Neural cell (in vitro differentiated cells): Measurements from ENCODE around the gene CACNA1S. TPM values are rescaled to one million over a fixed set of nuclear protein-coding genes. Genes with fewer than 3 reads are reported as not detected.

Source experiments
- H2AFZ ChIP-seq: fragments of 200-600, 300-800 bp; sonication (generic), shearing (Covaris generic); 2 replicates; pipeline ENCODE4 v1.6.0; 2014; ENCODE audit warnings: low read depth, mild to moderate bottlenecking, antibody characterized with exemption, low read length, moderate library complexity
- H3F3A ChIP-seq: fragments of 200-600 bp; shearing (Covaris generic); 2 replicates; pipeline ENCODE4 v1.6.1; 2016; ENCODE audit warnings: mild to moderate bottlenecking, moderate library complexity, mixed read lengths, antibody characterized with exemption, low read length; ENCODE audit not compliant: insufficient read depth, poor library complexity, severe bottlenecking
- H3K27ac ChIP-seq: fragments of 200-600, 300-800 bp; sonication (generic), shearing (Covaris generic); 2 replicates; pipeline ENCODE4 v1.5.1; 2014; ENCODE audit warnings: mild to moderate bottlenecking, low read length, moderate library complexity
- H3K27me3 ChIP-seq: fragments of 300-800, 200-600 bp; sonication (generic), shearing (Covaris generic); 2 replicates; pipeline ENCODE4 v1.6.0; 2014; ENCODE audit warnings: mild to moderate bottlenecking, low read depth, low read length, moderate library complexity; ENCODE audit not compliant: insufficient read depth
- H3K36me3 ChIP-seq: fragments of 300-800, 200-600 bp; sonication (generic), shearing (Covaris generic); 2 replicates; pipeline ENCODE4 v1.5.1; 2014; ENCODE audit warnings: mild to moderate bottlenecking, antibody characterized with exemption, low read length, moderate library complexity; ENCODE audit not compliant: insufficient read depth
- H3K4me2 ChIP-seq: fragments of 300-800, 200-600 bp; sonication (generic), shearing (Covaris generic); 2 replicates; pipeline ENCODE4 v1.6.0; 2014; ENCODE audit warnings: mild to moderate bottlenecking, low read length
- H3K4me3 ChIP-seq: fragments of 300-800, 200-600 bp; sonication (generic), shearing (Covaris generic); 2 replicates; pipeline ENCODE4 v1.5.1; 2014; ENCODE audit warnings: mild to moderate bottlenecking, low read length, moderate library complexity
- H3K79me2 ChIP-seq: fragments of 200-600 bp; shearing (Covaris generic); replicated peaks from 2 replicates; pipeline ENCODE4 v1.6.0; 2014; ENCODE audit warnings: mild to moderate bottlenecking, low read length, moderate library complexity; ENCODE audit not compliant: insufficient read depth
- H3K9ac ChIP-seq: fragments of 300-800, 200-600 bp; sonication (generic), shearing (Covaris generic); 2 replicates; pipeline ENCODE4 v1.6.1; 2016; ENCODE audit warnings: mild to moderate bottlenecking, low read length, mixed read lengths
- H3K9me2 ChIP-seq: fragments of 200-600 bp; shearing (Covaris generic); 2 replicates; pipeline ENCODE4 v1.6.1; 2016; ENCODE audit warnings: mild to moderate bottlenecking, low read length, mixed read lengths; ENCODE audit not compliant: insufficient read depth
- H3K9me3 ChIP-seq: fragments of 200-600, 300-800 bp; sonication (generic), shearing (Covaris generic); 2 replicates; pipeline ENCODE4 v1.6.1; 2016; ENCODE audit warnings: mild to moderate bottlenecking, mixed run types, low read length, moderate library complexity, mixed read lengths
- H4K20me1 ChIP-seq: fragments of 200-600 bp; shearing (Covaris generic); 2 replicates; pipeline ENCODE4 v1.6.1; 2016; ENCODE audit warnings: mild to moderate bottlenecking, mixed run types; ENCODE audit not compliant: insufficient read depth
- CTCF ChIP-seq: fragments of 450-650 bp; IDR thresholded peaks from 2 replicates; pipeline ENCODE4 v1.5.1; 2014; ENCODE audit warnings: antibody characterized with exemption, mild to moderate bottlenecking, moderate library complexity; ENCODE audit not compliant: poor library complexity, severe bottlenecking
- EP300 ChIP-seq: fragments of 450-650 bp; conservative IDR thresholded peaks from 2 replicates; pipeline ENCODE4 v1.6.1; 2014; ENCODE audit warnings: antibody characterized with exemption, mild to moderate bottlenecking, moderate library complexity; ENCODE audit not compliant: poor library complexity, severe bottlenecking
- EZH2 ChIP-seq: fragments of 200-600, 300-800 bp; shearing (Covaris generic), sonication (generic); IDR thresholded peaks from 2 replicates; pipeline ENCODE4 v1.6.1; 2014; ENCODE audit warnings: antibody characterized with exemption, low read length, borderline replicate concordance, mild to moderate bottlenecking; ENCODE audit not compliant: insufficient read depth, poor library complexity, severe bottlenecking
- MXI1 ChIP-seq: fragments of 450-650 bp; conservative IDR thresholded peaks from 2 replicates; pipeline ENCODE4 v1.6.1; 2014; ENCODE audit warnings: antibody characterized with exemption, mild to moderate bottlenecking; ENCODE audit not compliant: poor library complexity, severe bottlenecking
- POLR2AphosphoS5 ChIP-seq: IDR thresholded peaks from 2 replicates; pipeline ENCODE4 v1.6.1; 2012
- RAD21 ChIP-seq: fragments of 450-650 bp; conservative IDR thresholded peaks from 2 replicates; pipeline ENCODE4 v1.6.1; 2014; ENCODE audit warnings: antibody characterized with exemption, mild to moderate bottlenecking, moderate library complexity
- REST ChIP-seq: IDR thresholded peaks from 2 replicates; pipeline ENCODE4 v1.6.1; 2012; ENCODE audit warnings: borderline replicate concordance
- SMC3 ChIP-seq: fragments of 450-650 bp; conservative IDR thresholded peaks from 2 replicates; pipeline ENCODE4 v1.6.1; 2014; ENCODE audit warnings: antibody characterized with exemption, mild to moderate bottlenecking, moderate library complexity; ENCODE audit not compliant: poor library complexity
- TAF1 ChIP-seq: IDR thresholded peaks from 2 replicates; pipeline ENCODE4 v1.6.1; 2012; ENCODE audit warnings: low read depth
- polyA plus RNA-seq: library from polyadenylated mRNA; depleted of rRNA; stranded (reverse); fragments of >200 nt; gene quantifications from 2 replicates; pipeline ENCODE4 v1.2.3, GENCODE V29; 2014

Gene CACNA1S
- polyA plus RNA-seq, 1 donor from 2014 or later: 0.05 TPM

GRCh38 chr1:201053155-201053860 lies 58.9 kb downstream of the CACNA1S start:
- Histone ChIP-seq H3K27ac (no peak overlapping the region), H3K4me3 (no peak overlapping the region), H2AFZ (no peak overlapping the region), H3K9me2 (no peaks in the 10 kb centered on the region), H3K36me3 (no peaks in the 10 kb centered on the region), H4K20me1 (no peaks in the 10 kb centered on the region), H3K4me2 (no peak overlapping the region), H3K27me3 (no peaks in the 10 kb centered on the region), H3K79me2 (no peaks in the 10 kb centered on the region), H3K9me3 (no peaks in the 10 kb centered on the region), H3K9ac (no peak overlapping the region), H3F3A (no peaks in the 10 kb centered on the region)
- TF ChIP-seq EZH2: no peak
- TF ChIP-seq EP300: no peak
- TF ChIP-seq RAD21: no peak
- no peak for TF ChIP-seq REST
- TF ChIP-seq TAF1: no peak
- TF ChIP-seq CTCF: no peak
- TF ChIP-seq POLR2AphosphoS5: no peak
- TF ChIP-seq MXI1: no peak
- no peak for TF ChIP-seq SMC3

- no peaks in the 10 kb centered on the region for H3K9me2 ChIP-seq
- no peaks in the 10 kb centered on the region for H3K79me2 ChIP-seq
- H3K4me3 ChIP-seq: no peak overlapping the region
- no peaks in the 10 kb centered on the region for H3K36me3 ChIP-seq
- H2AFZ ChIP-seq: no peak overlapping the region
- H3K4me2 ChIP-seq: no peak overlapping the region
- H3K9me3 ChIP-seq: no peaks in the 10 kb centered on the region
- no peak for TF ChIP-seq CTCF
- no peak for TF ChIP-seq EP300
- TF ChIP-seq RAD21: no peak
- no peak for TF ChIP-seq SMC3
- no peak for TF ChIP-seq POLR2AphosphoS5
- TF ChIP-seq MXI1: no peak
- TF ChIP-seq TAF1: no peak
- no peak for TF ChIP-seq EZH2
- no peak for TF ChIP-seq REST
- no peaks in the 10 kb centered on the region for H4K20me1 ChIP-seq
- no peak overlapping the region for H3K9ac ChIP-seq
- no peaks in the 10 kb centered on the region for H3F3A ChIP-seq
- no peak overlapping the region for H3K27ac ChIP-seq
- H3K27me3 ChIP-seq: no peaks in the 10 kb centered on the region
Measured at GRCh38 chr1:201051399-201051798, 60.8 kb downstream of the CACNA1S start.
